GM19193 (cell line): ENCODE results near the gene OSBPL5.

Experiments used
- POLR2A ChIP-seq: IDR thresholded peaks from 4 replicates; pipeline ENCODE4 v1.6.1; 2011; ENCODE audit not compliant: insufficient read depth, insufficient read length; ENCODE audit errors: extremely low read depth

The OSBPL5 gene

DNA sequence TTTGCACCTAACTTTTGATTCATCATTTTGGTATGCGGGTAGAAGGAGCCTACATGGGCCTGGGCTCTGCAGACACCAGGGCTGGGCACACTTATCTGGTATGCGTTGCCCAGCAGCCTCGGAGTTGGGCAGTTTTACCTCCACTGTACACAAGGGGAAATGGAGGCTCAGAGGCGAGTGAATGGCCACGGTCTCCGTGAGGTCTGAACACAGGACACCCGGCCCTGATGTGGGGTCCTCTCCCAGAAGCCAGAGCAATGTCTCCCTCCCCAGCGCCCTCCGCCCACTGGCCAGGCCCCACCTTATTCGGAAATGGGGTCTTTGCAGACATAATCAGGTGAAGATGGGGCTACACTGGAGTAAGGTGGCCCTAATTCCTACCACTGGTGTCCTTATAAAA lies 43.7 kb downstream of the OSBPL5 start:
- no peak for TF ChIP-seq POLR2A

DNA sequence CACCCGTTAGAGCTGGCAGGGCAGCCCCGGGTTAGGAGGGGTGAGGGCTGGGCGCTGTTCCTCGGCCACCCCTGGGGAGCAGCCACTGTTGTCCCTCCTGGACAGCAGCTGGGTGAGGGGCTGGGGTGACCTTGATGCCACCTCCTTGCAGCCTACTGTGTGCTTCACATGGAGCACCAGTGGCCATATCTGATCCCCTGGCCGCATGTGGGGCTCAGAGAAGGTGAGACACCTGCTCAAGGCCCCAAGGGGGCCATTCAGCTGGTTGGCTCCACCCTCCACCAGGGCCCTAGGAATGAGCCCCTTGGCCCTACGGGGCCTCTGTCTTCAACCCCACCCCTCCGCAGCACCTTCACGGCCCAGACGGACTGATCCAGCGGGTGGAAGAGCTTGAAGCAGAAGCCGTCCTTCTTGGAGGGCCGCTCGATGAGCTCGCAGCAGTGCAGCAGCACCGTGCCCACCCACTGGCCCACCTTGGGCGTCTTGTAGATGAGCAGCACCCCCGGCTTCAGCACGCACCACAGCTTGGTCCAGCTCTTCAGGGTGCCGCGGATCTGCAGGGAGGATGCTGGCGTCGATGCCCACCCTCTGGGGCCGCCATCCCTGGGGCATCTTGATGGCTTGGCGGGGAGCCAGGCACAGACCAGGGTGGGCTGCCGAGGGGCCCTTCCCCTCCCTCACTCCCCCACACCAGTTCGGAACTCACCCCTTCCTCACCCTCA lies 44.9 kb downstream of the OSBPL5 start:
- no peak for TF ChIP-seq POLR2A

DNA sequence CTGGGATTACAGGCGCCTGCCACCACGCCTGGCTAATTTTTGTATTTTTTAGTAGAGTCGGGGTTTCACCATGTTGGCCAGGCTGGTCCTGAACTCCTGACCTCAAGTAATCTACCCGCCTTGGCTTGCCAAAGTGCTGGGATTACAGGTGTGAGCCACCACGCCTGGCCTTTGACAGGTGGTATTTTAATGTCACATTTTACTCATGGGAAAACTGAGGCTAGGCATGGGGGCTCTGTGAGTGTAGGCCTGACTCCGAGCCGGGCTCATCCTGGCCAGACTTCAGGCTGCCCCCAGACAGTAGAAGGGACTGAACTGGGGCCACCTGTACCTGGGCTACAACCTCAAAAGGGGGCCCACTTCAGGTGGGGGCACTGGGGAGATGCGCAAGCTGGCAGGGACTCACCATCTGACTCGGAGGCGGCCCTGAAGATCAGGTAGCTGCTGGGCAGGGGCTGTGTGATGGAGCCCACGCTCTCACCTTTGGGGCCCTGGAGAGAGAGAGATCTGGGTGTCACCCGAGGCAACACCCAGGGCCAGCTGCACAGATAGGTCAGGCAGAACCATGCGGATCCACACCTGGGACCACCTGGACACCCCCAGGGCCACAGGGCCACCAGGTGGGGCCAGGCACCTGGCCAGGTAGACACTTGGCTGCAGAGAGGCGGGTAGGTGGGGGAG lies 45.8 kb downstream of the OSBPL5 start:
- TF ChIP-seq POLR2A, result no peak

DNA sequence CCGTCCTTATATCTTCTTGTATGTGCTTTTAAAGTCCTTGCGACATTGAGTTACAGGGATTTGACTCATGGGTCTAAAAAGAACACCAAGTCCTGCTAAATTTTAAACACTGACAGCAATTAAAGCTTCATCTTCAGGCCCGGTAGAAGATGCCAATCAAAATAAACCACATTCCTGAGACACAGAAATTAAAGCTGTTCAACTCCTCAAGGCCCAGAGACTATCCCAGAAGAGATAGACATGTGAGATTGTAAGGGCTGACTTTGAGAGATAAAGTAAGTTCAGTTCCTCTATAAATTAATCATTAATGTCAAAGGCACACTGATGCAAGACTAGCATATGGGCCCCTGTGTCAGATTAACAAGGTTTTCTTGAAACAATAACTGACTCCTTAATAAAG lies 49.8 kb downstream of the OSBPL5 start:
- TF ChIP-seq POLR2A, result no peak

DNA sequence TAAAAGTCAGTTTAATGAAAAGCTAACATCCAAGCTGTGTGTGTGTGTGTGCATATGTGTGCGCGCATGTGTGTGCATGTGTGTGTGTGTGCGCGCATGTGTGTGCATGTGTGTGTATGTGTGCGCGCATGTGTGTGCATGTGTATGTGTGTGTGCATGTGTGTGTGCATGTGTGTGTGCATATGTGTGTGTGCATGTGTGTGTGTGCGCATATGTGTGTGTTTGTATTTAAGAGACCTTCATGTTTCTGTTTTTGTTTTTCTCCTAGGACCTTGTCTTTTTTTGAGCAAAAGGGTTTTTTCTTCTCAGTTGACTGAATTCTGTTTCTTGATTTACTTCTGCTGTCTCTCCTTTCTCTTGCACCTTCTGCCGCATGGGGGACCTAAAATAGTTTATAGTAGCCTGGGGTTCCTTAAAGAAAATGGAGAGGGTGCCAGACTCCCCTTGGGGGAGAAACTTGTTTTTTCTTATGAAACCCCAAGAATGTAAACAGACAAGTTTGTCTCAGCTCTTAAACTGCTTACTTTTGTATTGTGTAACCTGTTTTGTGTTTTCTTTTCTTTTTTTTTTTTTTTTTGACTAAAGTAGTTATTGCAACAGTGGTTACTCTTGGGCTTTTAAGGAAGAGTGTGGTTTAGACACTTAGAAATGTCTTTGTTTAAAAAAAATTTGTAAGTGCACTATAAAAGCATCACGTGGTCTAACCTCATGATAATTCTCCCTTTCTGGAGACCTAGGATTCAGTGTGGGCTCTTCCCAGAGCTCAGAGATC lies 53.0 kb downstream of the OSBPL5 start:
- no peak for TF ChIP-seq POLR2A

DNA sequence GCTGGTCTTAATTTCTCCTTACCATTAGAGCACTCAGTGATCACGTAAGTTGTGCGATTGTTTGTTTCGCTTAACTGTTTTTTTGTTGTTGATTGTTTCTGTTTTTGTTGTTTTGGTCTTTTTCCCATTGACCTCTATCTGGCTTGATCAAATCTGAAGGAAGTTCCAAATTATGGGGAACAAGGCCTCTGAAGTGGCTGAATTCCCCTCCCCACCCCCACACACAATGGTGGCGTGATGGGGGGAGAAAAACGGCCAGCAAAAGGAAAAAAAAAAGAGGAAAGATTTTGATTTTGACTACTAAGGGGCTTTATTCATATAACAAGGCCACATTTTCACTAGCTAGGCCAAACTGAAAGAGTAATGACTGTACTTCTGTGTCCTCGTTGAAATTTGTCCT lies 53.6 kb downstream of the OSBPL5 start:
- TF ChIP-seq POLR2A, result no peak

DNA sequence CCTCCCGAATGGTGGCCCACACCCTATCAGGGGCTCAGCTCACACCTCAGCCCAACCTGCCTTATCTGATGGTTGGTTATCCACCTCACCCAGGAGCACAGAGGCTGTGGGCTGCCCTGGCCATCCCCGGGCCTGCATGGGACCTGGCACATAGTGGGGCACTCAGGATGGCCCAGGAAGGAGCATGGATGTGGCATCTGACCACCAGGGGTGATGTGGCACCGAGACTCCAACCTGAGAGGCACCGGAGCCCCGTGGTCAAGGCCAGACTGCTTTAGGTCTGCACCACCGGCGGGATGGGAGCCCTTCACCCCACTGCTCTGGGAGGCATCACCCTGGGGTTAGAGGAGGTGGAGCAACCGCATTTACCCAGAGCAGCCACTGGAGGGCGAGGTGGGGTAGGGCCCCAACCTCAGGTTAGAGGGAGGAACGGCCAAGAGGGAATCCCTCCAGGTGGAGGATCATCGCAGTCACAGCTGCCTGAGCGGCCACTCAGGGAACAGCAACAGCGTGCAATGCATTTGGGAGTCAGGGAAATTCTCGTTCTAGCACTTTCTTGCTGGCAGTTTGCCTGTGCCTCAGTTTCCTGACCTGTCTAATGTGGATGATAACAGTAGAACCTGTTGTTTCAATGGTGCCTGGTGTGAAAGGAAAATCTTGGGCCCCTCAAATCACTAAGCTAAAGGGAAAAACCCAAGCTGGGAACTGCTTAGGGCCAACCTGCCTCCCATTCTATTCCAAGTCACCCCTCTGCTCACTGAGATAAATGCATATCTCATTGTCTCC lies 55.0 kb downstream of the OSBPL5 start:
- no peak for TF ChIP-seq POLR2A

DNA sequence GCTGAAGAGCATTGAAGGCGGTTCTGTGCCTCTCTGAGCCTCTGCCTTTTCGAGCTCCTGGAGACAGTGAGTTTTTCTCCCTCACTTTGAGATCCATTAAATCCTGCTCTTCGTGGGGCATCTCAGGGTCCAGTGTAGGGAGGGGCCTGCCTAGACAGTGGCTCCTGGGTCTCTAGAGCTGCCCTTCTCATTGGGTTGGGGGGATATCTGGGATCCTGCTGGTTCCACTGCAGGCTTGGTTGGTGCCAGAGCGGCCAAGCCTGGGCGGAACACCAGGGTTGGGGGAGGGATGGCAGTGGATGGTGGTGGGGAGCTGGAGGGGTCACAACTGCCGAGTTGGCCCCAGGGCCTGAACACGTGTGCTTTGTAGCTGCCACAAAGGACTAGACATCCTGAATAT lies 55.7 kb downstream of the OSBPL5 start:
- TF ChIP-seq POLR2A, result no peak

DNA sequence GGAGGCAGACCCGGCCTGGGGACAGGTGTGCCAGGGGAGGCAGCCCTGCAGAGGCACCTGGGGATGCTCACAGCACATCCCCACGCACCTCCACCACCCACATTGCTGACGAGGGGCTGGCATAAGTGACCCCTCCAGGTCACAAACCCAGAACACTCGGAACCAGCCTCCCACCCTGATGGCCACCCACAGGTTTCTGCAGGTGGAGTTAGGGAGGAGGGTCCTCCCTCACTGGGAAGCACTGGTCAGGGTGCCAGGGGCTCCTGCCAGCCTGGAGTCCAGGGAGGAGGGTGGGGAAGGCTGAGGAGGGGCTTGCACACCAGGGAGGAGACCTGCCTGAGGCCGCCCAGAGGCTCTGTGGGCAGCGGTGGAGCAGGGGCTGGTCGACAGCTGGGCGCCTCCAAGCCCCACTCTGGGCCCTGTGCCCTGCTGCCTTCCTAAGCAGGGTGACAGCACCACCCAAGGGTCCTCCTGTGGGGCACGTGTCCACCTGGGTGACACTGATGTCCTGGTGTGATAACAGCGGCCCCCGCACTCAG lies 56.9 kb downstream of the OSBPL5 start:
- no peak for TF ChIP-seq POLR2A

DNA sequence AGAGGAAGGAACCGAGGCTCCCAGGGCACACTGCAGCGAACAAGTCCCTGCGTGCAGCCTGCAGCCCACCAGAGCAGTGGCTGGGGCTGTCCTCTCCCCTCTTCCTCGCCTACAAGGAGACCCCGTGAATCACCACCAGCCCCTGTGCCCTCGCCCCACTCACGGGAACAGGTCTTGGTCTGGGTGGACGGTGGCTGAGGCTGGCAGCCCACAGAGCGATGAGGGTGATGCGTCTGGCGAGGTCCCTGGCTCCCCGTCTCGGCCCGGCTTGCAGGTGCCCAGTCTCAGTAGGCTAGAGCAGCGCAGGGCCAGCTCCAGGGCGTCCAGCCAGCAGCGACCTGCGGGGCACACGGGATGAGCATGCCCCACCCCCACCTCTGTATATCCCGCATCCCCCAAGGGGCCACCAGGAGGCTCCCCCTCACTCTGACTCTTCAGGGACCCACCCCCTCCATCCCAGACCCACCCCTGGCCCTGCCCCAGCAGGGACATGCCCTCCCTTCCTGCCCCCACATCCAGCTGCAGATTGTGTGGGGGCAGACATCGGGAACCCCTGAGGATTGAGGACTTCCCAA lies 57.4 kb downstream of the OSBPL5 start:
- no peak for TF ChIP-seq POLR2A

DNA sequence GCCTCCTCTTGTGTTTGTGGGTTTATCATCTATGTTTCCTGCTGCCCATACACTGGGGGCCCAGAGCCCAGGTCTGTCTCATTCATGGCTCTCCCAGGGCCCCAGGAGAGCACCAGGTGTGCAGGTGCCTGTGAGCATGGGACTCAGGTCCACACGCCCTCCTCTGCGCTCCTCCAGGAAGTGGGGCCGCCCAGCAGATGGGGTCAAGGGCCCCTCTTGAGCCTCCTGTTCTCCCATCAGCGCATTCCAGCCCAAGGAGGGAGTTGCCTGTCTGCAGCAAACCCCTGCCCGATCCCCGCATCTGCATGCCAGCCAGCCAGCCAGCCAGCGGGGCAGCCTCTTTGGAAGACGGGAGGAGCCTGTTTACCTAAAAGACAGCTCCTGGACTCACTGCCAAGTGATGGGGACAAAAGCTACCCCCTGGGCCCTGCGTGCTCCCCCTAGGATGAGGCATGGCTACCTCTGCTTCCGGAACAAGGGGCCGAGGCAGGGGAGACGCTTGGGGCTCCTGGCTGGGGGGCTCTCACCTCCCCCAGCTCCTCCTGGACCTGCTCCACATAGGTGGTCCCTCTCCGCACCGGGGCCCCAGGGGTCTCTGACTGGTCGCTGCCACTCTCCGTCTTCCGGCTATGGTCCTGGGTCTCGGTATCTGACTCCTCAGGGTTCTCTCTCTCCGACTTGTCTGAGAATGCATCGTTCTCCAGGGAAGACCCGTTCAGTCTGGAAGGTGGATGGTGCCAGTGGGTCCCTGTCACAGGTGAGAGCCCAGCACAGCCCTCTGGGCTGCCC lies 58.2 kb downstream of the OSBPL5 start:
- no peak for TF ChIP-seq POLR2A

DNA sequence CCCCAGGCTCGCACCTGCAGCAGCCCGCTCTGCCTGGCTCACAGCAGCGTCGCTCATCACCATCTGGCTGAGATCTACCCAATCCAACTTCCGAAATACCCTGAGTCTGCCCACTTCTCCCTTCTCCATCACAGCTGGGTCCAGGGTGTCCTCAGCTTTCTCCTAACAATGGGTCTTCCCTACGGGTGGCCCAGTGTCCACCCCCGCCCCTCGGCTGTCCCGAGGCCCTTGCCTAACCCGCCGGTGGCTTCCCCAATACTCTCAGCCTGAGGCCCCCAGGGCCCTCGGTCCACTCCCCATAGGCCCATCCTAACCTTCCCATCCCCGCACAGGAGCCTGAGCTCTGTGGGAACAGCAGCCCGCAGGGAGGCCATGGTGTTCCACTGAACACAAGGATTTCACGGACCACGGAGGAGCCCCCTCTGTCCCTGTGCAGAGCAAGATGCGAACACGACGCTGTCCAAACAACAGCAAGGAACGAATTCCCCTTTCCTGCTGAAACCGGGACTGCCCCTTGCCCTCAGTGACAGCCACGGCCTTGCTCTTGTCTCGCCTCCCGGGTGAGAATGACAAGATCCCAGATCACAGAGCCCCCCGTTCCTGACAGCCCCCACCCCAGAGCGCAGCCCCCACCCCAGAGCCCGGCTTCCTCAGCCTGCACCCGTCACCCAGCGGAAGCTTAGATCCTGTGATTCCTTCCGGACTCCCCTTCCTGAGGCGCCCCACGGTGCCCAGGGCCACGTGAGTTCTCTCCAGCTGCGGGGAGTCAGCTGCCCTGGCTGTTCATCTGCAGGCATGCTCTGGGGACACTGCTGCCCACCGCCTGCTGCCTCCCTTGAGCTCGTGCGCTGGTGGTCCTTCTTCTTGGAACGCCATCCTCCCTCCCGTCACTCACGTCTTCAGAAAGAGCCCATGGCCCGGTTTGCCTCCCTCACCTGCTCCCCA lies 59.0 kb downstream of the OSBPL5 start:
- no peak for TF ChIP-seq POLR2A
